A549 (cell line): Measurements from ENCODE around the gene TNIP3. TPM values are rescaled to one million over a fixed set of nuclear protein-coding genes. Genes with fewer than 3 reads are reported as not detected.

ENCODE experiments used
- ATAC-seq, 2 experiments: fragments of 200-7000 bp in 1 of 2; fragments of >200 bp in 1 of 2; cut with Nextera tagmentation in 1 of 2; cut with Tn5 transposase in 1 of 2; 3 replicates each; pipeline versions ENCODE4 v1.8.0 to v1.9.1; 2018 to 2020; ENCODE audit warnings: mild to moderate bottlenecking in 1 of 2, moderate library complexity in 1 of 2
- CTCF ChIA-PET: fragments of 300-600 bp; sonication (Branson Sonifier 250); formaldehyde crosslinking; extraction: SDS; loops from one replicate; lab custom pipeline; 2021; ENCODE audit warnings: antibody characterized with exemption, inconsistent platforms; lab: Yijun Ruan, JAX
- POLR2A ChIA-PET: fragments of 350-600 bp; formaldehyde crosslinking; extraction: SDS; loops from one replicate; lab custom pipeline; 2021; ENCODE audit warnings: antibody characterized with exemption, inconsistent platforms; lab: Yijun Ruan, JAX
- DNase-seq, 2 experiments: peaks; one replicate each; pipeline versions ENCODE4 v3.0.0 to v3.0.0-alpha.2; 2011 to 2016; ENCODE audit warnings: low read depth in 1 of 2, low spot score in 1 of 2
- FAIRE-seq: peaks from 2 replicates; lab custom pipeline; 2011; peaks lifted over from hg19 to GRCh38; lab: Jason Lieb, UNC
- H3K27ac ChIP-seq, 2 experiments: fragments of >200 bp; sonication (Bioruptor Twin); formaldehyde crosslinking; 3 replicates each; pipeline ENCODE4 v1.5.1; 2016 to 2017
- H3K4me1 ChIP-seq: fragments of >200 bp; sonication (Bioruptor Twin); formaldehyde crosslinking; 3 replicates; pipeline ENCODE4 v1.6.1; 2016
- H3K4me2 ChIP-seq: fragments of >200 bp; sonication (Bioruptor Twin); formaldehyde crosslinking; 3 replicates; pipeline ENCODE4 v1.6.1; 2016
- H3K4me3 ChIP-seq: fragments of >200 bp; sonication (Bioruptor Twin); formaldehyde crosslinking; 3 replicates; pipeline ENCODE4 v1.5.1; 2016
- H3K9me3 ChIP-seq: fragments of >200 bp; sonication (Bioruptor Twin); formaldehyde crosslinking; 3 replicates; pipeline ENCODE4 v1.6.1; 2016
- CBX2 ChIP-seq: fragments of 200-600 bp; sonication (generic); IDR thresholded peaks from 2 replicates; pipeline ENCODE4 v1.6.1; 2016; ENCODE audit warnings: low read depth, mild to moderate bottlenecking, borderline replicate concordance
- CBX8 ChIP-seq: fragments of 200-600 bp; sonication (generic); IDR thresholded peaks from 2 replicates; pipeline ENCODE4 v1.6.1; 2016
- CEBPB ChIP-seq, 2 experiments: fragments of >200 bp in 1 of 2; sonication (Bioruptor Twin) in 1 of 2; formaldehyde crosslinking in 1 of 2; IDR thresholded peaks; 2 replicates each; pipeline ENCODE4 v1.6.1; 2012 to 2016
- EHF ChIP-seq: fragments of 250-450 bp; sonication (Bioruptor Pico); IDR thresholded peaks from 2 replicates; pipeline ENCODE4 v1.5.0; 2020; ENCODE audit warnings: mild to moderate bottlenecking
- EHMT2 ChIP-seq: fragments of 200-600 bp; sonication (generic); IDR thresholded peaks from 2 replicates; pipeline ENCODE4 v1.6.1; 2016; ENCODE audit warnings: antibody characterized with exemption, low read depth, mild to moderate bottlenecking, moderate library complexity
- GATA3 ChIP-seq: IDR thresholded peaks from 2 replicates; pipeline ENCODE4 v1.6.1; 2012; ENCODE audit warnings: borderline replicate concordance
- HEYL ChIP-seq: fragments of 250-450 bp; sonication (Bioruptor Pico); IDR thresholded peaks from 2 replicates; pipeline ENCODE4 v1.8.0; 2021; ENCODE audit warnings: mild to moderate bottlenecking, moderate library complexity
- HOXB5 ChIP-seq: fragments of 250-450 bp; sonication (Bioruptor Pico); IDR thresholded peaks from 2 replicates; pipeline ENCODE4 v1.5.0; 2020; ENCODE audit warnings: mild to moderate bottlenecking, moderate library complexity
- JUN ChIP-seq, 2 experiments: fragments of >200 bp; sonication (Bioruptor Twin); formaldehyde crosslinking; IDR thresholded peaks; 2 replicates in 1 of 2; 3 replicates in 1 of 2; pipeline ENCODE4 v1.6.1; 2016 to 2017
- JUNB ChIP-seq: fragments of >200 bp; sonication (Bioruptor Twin); formaldehyde crosslinking; IDR thresholded peaks from 2 replicates; pipeline ENCODE4 v1.6.1; 2016
- KDM1A ChIP-seq: fragments of 200-600 bp; sonication (generic); IDR thresholded peaks from 2 replicates; pipeline ENCODE4 v1.6.1; 2016; ENCODE audit warnings: low read depth, mild to moderate bottlenecking
- MAFK ChIP-seq: fragments of 450-650 bp; IDR thresholded peaks from 2 replicates; pipeline ENCODE4 v1.6.1; 2014; ENCODE audit not compliant: partially characterized antibody
- MAZ ChIP-seq: fragments of 150-350 bp; IDR thresholded peaks from 2 replicates; pipeline ENCODE4 v1.6.1; 2014; ENCODE audit warnings: antibody characterized with exemption, low read depth, low read length, borderline replicate concordance
- NFE2L2 ChIP-seq: fragments of 150-350 bp; conservative IDR thresholded peaks from 2 replicates; pipeline ENCODE4 v1.6.1; 2014; ENCODE audit warnings: low read length
- PHF8 ChIP-seq: fragments of 200-600 bp; sonication (generic); IDR thresholded peaks from 2 replicates; pipeline ENCODE4 v1.6.1; 2016; ENCODE audit warnings: low read depth, mild to moderate bottlenecking, antibody characterized with exemption, moderate library complexity, borderline replicate concordance
- POLR2AphosphoS2 ChIP-seq: conservative IDR thresholded peaks from 2 replicates; pipeline ENCODE4 v1.6.1; 2012; ENCODE audit warnings: low read length, improper control_type of control experiment, inconsistent platforms
- RCOR1 ChIP-seq: fragments of 150-350 bp; IDR thresholded peaks from 2 replicates; pipeline ENCODE4 v1.6.1; 2014; ENCODE audit warnings: antibody characterized with exemption, low read length, low read depth
- REST ChIP-seq: fragments of 200-600 bp; sonication (generic); IDR thresholded peaks from 2 replicates; pipeline ENCODE4 v1.6.1; 2016; ENCODE audit warnings: antibody characterized with exemption, mild to moderate bottlenecking, moderate library complexity
- SMC3 ChIP-seq: fragments of >200 bp; sonication (Bioruptor Twin); formaldehyde crosslinking; IDR thresholded peaks from 3 replicates; pipeline ENCODE4 v1.6.1; 2018; ENCODE audit warnings: inconsistent platforms
- SREBF2 ChIP-seq: fragments of 450-650 bp; IDR thresholded peaks from 2 replicates; pipeline ENCODE4 v1.6.1; 2014; ENCODE audit warnings: mild to moderate bottlenecking, moderate library complexity
- TP53 ChIP-seq: fragments of 250-450 bp; sonication (Bioruptor Pico); IDR thresholded peaks from 2 replicates; pipeline ENCODE4 v1.5.0; 2021; ENCODE audit warnings: mild to moderate bottlenecking, moderate library complexity
- ZC3H11A ChIP-seq: fragments of 450-650 bp; IDR thresholded peaks from 2 replicates; pipeline ENCODE4 v1.6.1; 2014; ENCODE audit warnings: antibody characterized with exemption, mild to moderate bottlenecking
- ZFP36 ChIP-seq: fragments of 450-650 bp; IDR thresholded peaks from 2 replicates; pipeline ENCODE4 v1.6.1; 2014; ENCODE audit warnings: borderline replicate concordance; ENCODE audit not compliant: partially characterized antibody
- WGBS: methylation state at CpG from one replicate; pipeline ENCODE4 v1.1.6; 2017; ENCODE audit errors: missing lambda C conversion rate; 5-methylcytosine and 5-hydroxymethylcytosine counted together
- polyA plus RNA-seq, 4 experiments: library from polyadenylated mRNA; depleted of rRNA in 3 of 4; stranded (reverse); fragments of >200 nt; fragmentation: RNase III in 1 of 4; extraction: RNeasy Plus Mini Kit Qiagen cat#74134 plus additional on column Dnase treatment in 1 of 4; gene quantifications; 2 replicates in 3 of 4; 3 replicates in 1 of 4; pipeline ENCODE4 v1.2.3, GENCODE V29; 2011 to 2017
- TF ChIP-seq, protein P1 (sequence below): fragments of 150-350 bp; IDR thresholded peaks from 2 replicates; pipeline ENCODE4 v1.6.1; 2014; ENCODE audit warnings: low read depth, mild to moderate bottlenecking, low read length

TNIP3 gene
- polyA plus RNA-seq, 2 of the 4 experiments (the other 2 are of a cell fraction) = 0.46 to 0.58 TPM

- POLR2A ChIA-PET = no interaction called here
- 0% methylated on average over 2 of the region's 2 CpGs for WGBS
- H3K4me2 ChIP-seq = no peak overlapping the region
- H3K27ac ChIP-seq = no peak overlapping the region
- CTCF ChIA-PET = no interaction called here
- no peaks in the 10 kb centered on the region for H3K4me1 ChIP-seq
- FAIRE-seq = no peak
- no peak for DNase-seq
- H3K4me3 ChIP-seq = no peak overlapping the region
- no peaks in the 10 kb centered on the region for H3K9me3 ChIP-seq
- TF ChIP-seq TP53 (no peak), KDM1A (no peak), MAFK (no peak), CEBPB (IDR thresholded peaks at IDR 0.05) (no peak), SMC3 (no peak), ZFP36 (no peak)
- ATAC-seq = no peak
These were observed 63.9 kb downstream of the TNIP3 start for GRCh38 chr4:121100093-121100775.

- CTCF ChIA-PET = no interaction called here
- DNase-seq (no peak), FAIRE-seq (no peak), ATAC-seq (no peak)
- TF ChIP-seq MAZ (no peak), REST (no peak), CEBPB (IDR thresholded peaks at IDR 0.05) (no peak), EHMT2 (no peak), PHF8 (no peak), POLR2AphosphoS2 (no peak), GATA3 (no peak), HOXB5 (CRISPR knock-in tag) (no peak), JUN (IDR thresholded peaks at IDR 0.05) (no peak), SREBF2 (no peak), CBX8 (no peak), NFE2L2 (no peak), RCOR1 (no peak), EHF (no peak), HEYL (CRISPR knock-in tag) (no peak), CBX2 (no peak), JUNB (no peak), ZC3H11A (no peak)
- TF ChIP-seq, protein P1, sequence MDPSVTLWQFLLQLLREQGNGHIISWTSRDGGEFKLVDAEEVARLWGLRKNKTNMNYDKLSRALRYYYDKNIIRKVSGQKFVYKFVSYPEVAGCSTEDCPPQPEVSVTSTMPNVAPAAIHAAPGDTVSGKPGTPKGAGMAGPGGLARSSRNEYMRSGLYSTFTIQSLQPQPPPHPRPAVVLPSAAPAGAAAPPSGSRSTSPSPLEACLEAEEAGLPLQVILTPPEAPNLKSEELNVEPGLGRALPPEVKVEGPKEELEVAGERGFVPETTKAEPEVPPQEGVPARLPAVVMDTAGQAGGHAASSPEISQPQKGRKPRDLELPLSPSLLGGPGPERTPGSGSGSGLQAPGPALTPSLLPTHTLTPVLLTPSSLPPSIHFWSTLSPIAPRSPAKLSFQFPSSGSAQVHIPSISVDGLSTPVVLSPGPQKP = no peak
- Histone ChIP-seq H3K4me2 (no peak overlapping the region), H3K9me3 (no peaks in the 10 kb centered on the region), H3K4me1 (no peaks in the 10 kb centered on the region), H3K27ac (no peak overlapping the region), H3K4me3 (no peak overlapping the region)
- POLR2A ChIA-PET = no interaction called here
- WGBS = 78% methylated on average over 2 of the region's 2 CpGs
These were observed 65.9 kb downstream of the TNIP3 start for GRCh38 chr4:121098266-121098665.
